GM21528 (cell line): Measurements from ENCODE around the gene CA10.

ENCODE experiments used
- ATAC-seq: cut with Tn5 transposase; IDR thresholded peaks from one replicate; pipeline ENCODE4 v1.9.1; 2021; ENCODE audit warnings: mild to moderate bottlenecking, moderate library complexity; ENCODE audit not compliant: unreplicated experiment, low FRiP score

The CA10 gene

GRCh38 chr17:51736356-51736755, 422.2 kb downstream of the CA10 start:
- ATAC-seq: no peak

- no peak for ATAC-seq
Observed at GRCh38 chr17:51734976-51735375, 423.5 kb downstream of the CA10 start.

- no peak for ATAC-seq
Observed at GRCh38 chr17:51734462-51734861, 424.1 kb downstream of the CA10 start.

GRCh38 chr17:51733166-51733565, 425.3 kb downstream of the CA10 start:
- no peak for ATAC-seq

GRCh38 chr17:51731941-51732722, 426.4 kb downstream of the CA10 start:
- no peak for ATAC-seq

- ATAC-seq: no peak
Observed at GRCh38 chr17:51730303-51731050, 428.0 kb downstream of the CA10 start.

GRCh38 chr17:51725185-51725584, 433.3 kb downstream of the CA10 start:
- no peak for ATAC-seq

GRCh38 chr17:51724043-51724580, 434.4 kb downstream of the CA10 start:
- no peak for ATAC-seq

- no peak for ATAC-seq
Observed at GRCh38 chr17:51722994-51723393, 435.5 kb downstream of the CA10 start.

- no peak for ATAC-seq
Observed at GRCh38 chr17:51721730-51722129, 436.8 kb downstream of the CA10 start.

- no peak for ATAC-seq
Observed at GRCh38 chr17:51720439-51720838, 438.1 kb downstream of the CA10 start.

- ATAC-seq: no peak
Observed at GRCh38 chr17:51718983-51719382, 439.5 kb downstream of the CA10 start.

GRCh38 chr17:51711581-51711980, 446.9 kb downstream of the CA10 start:
- no peak for ATAC-seq

GRCh38 chr17:51710634-51710979, 447.9 kb downstream of the CA10 start:
- ATAC-seq: no peak

- ATAC-seq: no peak
Observed at GRCh38 chr17:51709694-51710633, 448.6 kb downstream of the CA10 start.

GRCh38 chr17:51707216-51707615, 451.3 kb downstream of the CA10 start:
- ATAC-seq: no peak

GRCh38 chr17:51706093-51706492, 452.4 kb downstream of the CA10 start:
- ATAC-seq: no peak

GRCh38 chr17:51703361-51704341, 454.9 kb downstream of the CA10 start:
- ATAC-seq: no peak

- ATAC-seq: no peak
Observed at GRCh38 chr17:51702963-51703360, 455.6 kb downstream of the CA10 start.
